G401 (cell line): ENCODE data around the gene TIGAR. TPM values are rescaled to one million over a fixed set of nuclear protein-coding genes. Genes with fewer than 3 reads are reported as not detected.

Experiments
- DNase-seq: peaks from one replicate; pipeline ENCODE4 v3.0.0-alpha.2; 2015; ENCODE audit warnings: low spot score
- in situ Hi-C: cut with HindIII; loops from 2 replicates; pipeline ENCODE4 v1.10.0; 2016; ENCODE audit warnings: low sequenced_read_pairs, mixed read lengths
- total RNA-seq: library from RNA; depleted of rRNA; stranded (reverse); fragments of >200 nt; shearing (Covaris generic); gene quantifications from 2 replicates; pipeline ENCODE4 v1.2.3, GENCODE V29; 2014

Gene TIGAR
- total RNA-seq, 1 experiment from 2014 or later, result 25.5 TPM

DNA sequence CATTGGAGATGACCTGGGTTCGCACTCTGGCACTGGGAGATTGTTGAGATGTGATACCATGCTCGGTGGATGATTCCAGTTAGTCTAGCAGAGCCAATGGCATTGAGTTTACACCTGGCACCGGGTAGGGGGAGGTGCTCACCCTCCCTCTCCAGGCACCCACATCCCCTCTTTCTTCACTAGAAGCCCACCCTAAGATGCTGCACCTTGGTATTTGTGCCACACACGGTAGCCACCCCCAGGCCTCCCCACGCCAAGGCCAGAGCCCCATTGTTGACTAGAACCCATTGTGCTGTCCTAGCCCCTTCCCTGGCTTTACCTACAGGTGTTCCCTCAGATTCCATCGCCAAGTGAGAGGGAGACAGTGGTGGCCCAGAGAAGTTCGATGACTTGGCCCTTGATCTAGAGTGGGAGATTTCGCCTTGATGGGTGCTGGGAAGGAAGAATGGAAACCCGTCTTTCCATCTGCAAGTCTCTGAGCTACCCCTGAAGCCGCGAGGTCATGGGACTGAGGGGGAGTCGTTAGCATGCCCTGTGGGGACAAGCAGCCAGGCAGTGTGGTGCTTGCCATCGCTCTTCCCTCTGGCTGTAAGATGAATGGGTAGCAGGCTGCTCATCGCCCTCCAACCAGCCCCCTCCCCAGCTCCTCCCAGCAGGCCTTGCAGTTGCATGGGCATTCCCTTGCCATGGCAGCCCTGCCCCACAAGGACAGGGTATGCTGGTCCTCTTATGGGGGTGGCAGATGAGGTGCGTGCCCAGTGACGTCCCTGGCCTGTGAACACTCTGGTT, 38.7 kb upstream of the TIGAR start:
- in situ Hi-C loops, result no loop called here

DNA sequence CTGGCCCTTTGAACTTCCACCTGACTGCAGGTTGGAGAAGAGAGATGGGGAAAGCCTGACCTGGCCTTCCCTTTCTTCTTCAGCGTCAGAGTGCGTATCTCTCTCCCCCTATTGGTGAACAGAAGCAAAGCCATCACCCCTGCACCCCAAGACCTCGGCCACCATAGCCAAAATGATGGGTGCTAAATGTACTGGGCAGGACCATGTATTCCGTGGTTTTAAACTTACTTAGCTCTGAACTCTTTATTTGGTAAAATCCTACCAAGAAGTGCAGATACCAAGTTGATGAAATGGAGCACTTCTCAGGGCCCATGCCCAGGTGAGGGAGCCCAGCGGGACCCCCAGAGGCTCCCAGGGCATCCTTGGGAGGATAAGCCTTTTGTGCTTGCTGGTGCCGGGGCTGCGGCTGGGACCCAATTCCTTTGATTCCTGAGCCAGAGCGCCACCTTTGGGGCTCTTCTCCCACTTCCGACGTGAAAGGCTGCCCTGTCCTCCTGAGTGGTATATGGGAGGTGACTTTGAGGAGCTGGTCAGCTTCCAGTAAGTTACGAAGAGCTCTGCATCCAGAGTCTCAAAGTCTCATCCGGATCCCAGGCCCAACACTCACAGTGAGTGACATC, 38.0 kb upstream of the TIGAR start:
- in situ Hi-C loops, result no loop called here
- DNase-seq, result no peak

More for the DNA sequence above, 38.7 kb upstream of the TIGAR start:
- no peak for DNase-seq

GRCh38 chr12:4283512-4284255, 37.3 kb upstream of the TIGAR start:
- in situ Hi-C loops, result no loop called here
- no peak for DNase-seq

DNA sequence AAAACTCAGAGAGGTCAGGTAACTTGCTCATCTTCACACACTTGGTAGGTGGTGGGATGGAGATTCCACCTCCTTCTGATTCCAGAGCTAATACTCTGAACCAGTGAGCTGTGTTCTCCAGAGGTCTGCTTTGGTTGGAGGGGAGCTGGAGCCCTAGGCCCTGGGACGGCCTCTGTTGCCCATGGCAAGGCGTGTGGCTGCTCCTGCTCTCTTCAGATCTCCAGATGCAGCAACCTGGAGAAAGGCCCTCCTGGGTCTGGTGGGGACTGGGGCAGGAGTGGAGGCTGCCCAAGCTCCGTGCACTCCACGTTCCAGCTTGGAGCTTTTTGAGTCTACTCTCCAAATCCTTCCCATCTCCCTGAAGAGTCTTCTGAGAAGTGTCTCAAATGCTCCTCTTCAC, 36.7 kb upstream of the TIGAR start:
- in situ Hi-C loops, result no loop called here
- no peak for DNase-seq

- DNase-seq, result no peak
- in situ Hi-C loops, result no loop called here
Observed at GRCh38 chr12:4285070-4285469, 35.9 kb upstream of the TIGAR start.

- no peak for DNase-seq
- in situ Hi-C loops, result no loop called here
Observed at GRCh38 chr12:4286228-4286627, 34.8 kb upstream of the TIGAR start.

- no peak for DNase-seq
- in situ Hi-C loops, result no loop called here
Observed at GRCh38 chr12:4286771-4287317, 34.2 kb upstream of the TIGAR start.

DNA sequence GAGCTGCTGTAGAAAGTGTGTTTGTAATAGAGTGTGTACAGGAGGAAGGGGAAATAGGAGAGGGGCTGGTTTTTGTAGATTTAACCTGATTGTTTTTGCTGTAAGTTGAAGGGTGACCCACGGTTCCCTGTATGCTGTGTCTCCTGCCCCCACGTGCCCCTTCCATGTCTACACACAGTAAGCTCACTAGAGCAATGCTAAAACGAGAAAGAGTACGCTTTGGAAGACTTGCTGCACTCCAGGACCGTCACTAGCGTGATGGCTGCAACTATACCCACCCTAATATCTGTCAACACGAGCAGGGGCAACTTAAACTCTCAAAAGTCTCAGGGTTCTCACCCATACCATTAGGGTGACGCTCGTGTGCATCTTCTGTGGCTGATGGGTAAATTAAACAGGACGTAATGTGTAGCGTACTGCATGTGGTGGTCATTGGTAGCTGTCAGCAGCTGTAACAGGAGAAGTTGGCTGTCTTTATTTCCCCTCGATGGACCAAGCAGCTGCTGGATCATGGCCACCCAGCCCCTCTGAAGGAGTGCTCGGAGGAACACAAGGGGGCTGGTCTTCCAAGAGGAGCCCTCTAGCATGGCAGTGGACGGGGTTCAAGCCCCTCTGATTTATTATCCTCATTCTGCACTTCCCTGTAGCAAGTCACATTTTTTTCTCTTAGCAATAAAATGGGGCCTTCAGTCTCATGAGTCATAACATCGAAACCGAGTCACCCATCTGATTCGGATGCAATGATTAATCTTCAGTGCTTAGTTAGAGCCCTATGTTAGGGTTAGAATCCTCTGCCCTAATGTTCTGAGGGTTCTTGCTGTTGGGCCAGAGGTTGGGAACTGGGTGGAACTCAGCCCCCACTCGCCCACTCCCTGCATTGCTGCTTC, 33.4 kb upstream of the TIGAR start:
- in situ Hi-C loops, result no loop called here

DNA sequence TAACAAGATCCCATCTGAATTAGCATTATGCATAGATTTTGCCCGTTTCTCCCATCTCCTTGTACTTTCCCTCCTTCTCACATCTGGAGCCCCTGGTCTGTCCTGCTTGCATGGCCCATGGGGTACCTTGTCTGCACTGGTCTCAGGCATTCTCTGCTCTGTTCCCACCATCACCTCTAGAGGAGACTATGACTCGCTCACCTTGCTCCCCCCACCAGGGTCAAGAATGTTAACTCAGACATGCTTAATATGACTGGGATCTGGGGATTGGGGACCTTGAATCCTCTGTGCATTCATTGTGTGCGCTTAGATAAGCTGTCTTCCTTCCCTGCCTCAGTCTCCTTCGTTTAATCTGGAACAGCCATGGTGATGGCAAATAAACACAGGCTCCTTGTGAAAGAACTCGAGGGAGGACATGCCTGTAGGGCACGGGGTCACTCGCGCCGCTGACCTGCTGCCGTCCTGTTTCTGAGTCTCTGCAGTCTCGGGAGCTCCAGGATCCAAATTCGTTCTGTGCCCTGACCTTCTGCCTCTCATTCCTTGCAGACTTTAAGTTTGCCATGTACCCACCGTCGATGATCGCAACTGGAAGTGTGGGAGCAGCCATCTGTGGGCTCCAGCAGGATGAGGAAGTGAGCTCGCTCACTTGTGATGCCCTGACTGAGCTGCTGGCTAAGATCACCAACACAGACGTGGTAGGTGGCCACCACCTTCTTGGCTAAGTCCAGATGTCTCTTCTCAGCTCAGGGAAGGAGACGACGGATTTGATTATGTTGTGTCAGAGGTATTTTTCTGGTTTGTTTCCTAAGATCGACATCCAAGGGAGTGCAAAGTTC, 32.5 kb upstream of the TIGAR start:
- no peak for DNase-seq
- in situ Hi-C loops, result no loop called here

More for the DNA sequence above, 33.4 kb upstream of the TIGAR start:
- no peak for DNase-seq

GRCh38 chr12:4289231-4289878, 31.7 kb upstream of the TIGAR start:
- DNase-seq, result no peak
- in situ Hi-C loops, result no loop called here

DNA sequence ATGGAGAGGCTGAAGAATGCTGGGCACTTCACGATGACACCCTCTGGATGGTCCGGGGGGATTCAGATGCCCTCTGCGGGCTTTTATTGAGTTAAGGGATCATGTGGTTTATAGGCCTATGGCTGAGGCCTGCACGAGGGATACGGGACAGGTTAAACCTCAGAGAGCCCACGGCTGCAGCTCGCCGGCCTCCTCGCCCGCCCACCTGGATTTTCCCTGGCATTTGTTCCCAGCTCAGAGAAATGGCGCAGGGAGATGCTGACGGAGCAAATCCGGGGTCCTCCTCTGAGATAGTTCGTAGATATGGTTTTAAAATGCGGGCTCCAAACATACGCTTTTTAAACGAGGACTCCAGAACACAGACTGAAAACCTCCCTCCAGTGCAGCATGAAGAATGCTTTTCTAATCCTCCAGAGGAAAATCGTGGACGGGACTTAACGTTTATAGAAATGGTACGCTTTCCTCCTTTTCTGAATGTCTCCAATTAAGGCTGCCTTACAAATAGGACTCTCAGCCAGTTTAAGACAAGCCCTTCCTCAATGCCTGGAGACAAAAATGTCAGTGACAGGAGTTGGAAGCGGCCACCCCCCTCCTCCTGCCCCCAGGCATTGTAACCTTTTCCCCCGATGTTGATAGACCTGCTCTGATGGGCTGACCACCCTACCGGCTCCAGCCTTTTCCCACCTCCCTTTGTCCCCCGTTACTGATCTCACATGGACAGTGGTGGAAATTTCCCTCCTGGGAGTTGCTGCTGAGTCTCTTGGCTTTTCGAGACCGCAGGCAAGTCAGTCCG, 30.8 kb upstream of the TIGAR start:
- in situ Hi-C loops, result no loop called here

GRCh38 chr12:4292341-4293073, 28.5 kb upstream of the TIGAR start:
- in situ Hi-C loops, result no loop called here
- DNase-seq, result no peak

More for the DNA sequence above, 30.8 kb upstream of the TIGAR start:
- DNase-seq, result no peak

GRCh38 chr12:4293299-4293965, 27.6 kb upstream of the TIGAR start:
- in situ Hi-C loops, result no loop called here
- no peak for DNase-seq

- DNase-seq, result peak; percentile 19
Observed at GRCh38 chr12:4293966-4294505, 27.0 kb upstream of the TIGAR start.

DNA sequence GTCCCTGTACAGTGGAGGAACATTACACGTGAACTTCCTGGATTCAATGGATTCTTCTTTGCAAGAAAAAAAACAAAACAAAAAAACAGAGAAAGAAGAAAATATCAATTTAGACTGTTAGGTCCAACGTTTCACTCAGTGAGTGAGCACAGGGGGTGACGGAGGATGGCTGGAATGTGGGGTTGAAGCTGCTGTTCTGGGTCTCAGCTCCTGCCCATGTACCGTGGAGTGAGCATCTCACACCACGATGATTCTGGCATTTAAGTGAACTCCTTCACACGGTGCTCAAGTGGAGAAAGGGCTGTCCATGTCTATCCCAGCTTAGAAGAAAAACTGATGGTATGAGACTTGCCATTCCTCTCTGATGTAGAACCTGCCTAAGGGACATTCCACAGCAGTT, 24.3 kb upstream of the TIGAR start:
- DNase-seq, result no peak
- in situ Hi-C loops, result no loop called here

More at GRCh38 chr12:4293966-4294505, 27.0 kb upstream of the TIGAR start:
- in situ Hi-C loops, result no loop called here
